Embryonic facial prominence (tissue), 1 donor: Measurements from ENCODE around the gene RMC1.
"Not testable (repeated sequence)": the region's sequence is repeated elsewhere in the genome, so short reads cannot be mapped to it uniquely, and the experiment has no call there.

ENCODE experiments used
- DNase-seq: peaks from one replicate; pipeline ENCODE4 v3.0.0-alpha.2; 2016; ENCODE audit errors: extremely low spot score

The RMC1 gene

GRCh38 chr18:23563377-23564043 lies 60.2 kb downstream of the RMC1 start:
- DNase-seq: no peak

GRCh38 chr18:23565916-23566547 lies 62.7 kb downstream of the RMC1 start:
- no peak for DNase-seq

GRCh38 chr18:23567671-23568070 lies 64.4 kb downstream of the RMC1 start:
- DNase-seq: no peak

GRCh38 chr18:23568281-23569138 lies 65.2 kb downstream of the RMC1 start:
- no peak for DNase-seq

- DNase-seq: no peak
Observed at GRCh38 chr18:23569299-23570063, 66.2 kb downstream of the RMC1 start.

GRCh38 chr18:23570912-23571504 lies 67.7 kb downstream of the RMC1 start:
- DNase-seq: no peak

GRCh38 chr18:23572012-23572411 lies 68.7 kb downstream of the RMC1 start:
- no peak for DNase-seq

GRCh38 chr18:23572570-23572969 lies 69.3 kb downstream of the RMC1 start:
- no peak for DNase-seq

GRCh38 chr18:23573020-23573419 lies 69.7 kb downstream of the RMC1 start:
- no peak for DNase-seq

- no peak for DNase-seq
Observed at GRCh38 chr18:23573626-23574431, 70.5 kb downstream of the RMC1 start.

GRCh38 chr18:23574611-23575308 lies 71.4 kb downstream of the RMC1 start:
- no peak for DNase-seq

GRCh38 chr18:23575309-23575651 lies 72.0 kb downstream of the RMC1 start:
- DNase-seq: no peak

GRCh38 chr18:23577521-23577920 lies 74.2 kb downstream of the RMC1 start:
- DNase-seq: not testable (repeated sequence)

GRCh38 chr18:23578067-23578701 lies 74.9 kb downstream of the RMC1 start:
- no peak for DNase-seq

GRCh38 chr18:23578891-23579653 lies 75.8 kb downstream of the RMC1 start:
- DNase-seq: no peak

GRCh38 chr18:23580677-23581367 lies 77.5 kb downstream of the RMC1 start:
- DNase-seq: no peak
